ENCODE data around the gene SLC43A1. TPM values are rescaled to one million over a fixed set of nuclear protein-coding genes. Genes with fewer than 3 reads are reported as not detected.

SLC43A1 gene
- total and polyA plus RNA-seq, 2 of the 4 experiments (the other 2 are of a cell fraction), result 10.0 to 17.0 TPM

DNA sequence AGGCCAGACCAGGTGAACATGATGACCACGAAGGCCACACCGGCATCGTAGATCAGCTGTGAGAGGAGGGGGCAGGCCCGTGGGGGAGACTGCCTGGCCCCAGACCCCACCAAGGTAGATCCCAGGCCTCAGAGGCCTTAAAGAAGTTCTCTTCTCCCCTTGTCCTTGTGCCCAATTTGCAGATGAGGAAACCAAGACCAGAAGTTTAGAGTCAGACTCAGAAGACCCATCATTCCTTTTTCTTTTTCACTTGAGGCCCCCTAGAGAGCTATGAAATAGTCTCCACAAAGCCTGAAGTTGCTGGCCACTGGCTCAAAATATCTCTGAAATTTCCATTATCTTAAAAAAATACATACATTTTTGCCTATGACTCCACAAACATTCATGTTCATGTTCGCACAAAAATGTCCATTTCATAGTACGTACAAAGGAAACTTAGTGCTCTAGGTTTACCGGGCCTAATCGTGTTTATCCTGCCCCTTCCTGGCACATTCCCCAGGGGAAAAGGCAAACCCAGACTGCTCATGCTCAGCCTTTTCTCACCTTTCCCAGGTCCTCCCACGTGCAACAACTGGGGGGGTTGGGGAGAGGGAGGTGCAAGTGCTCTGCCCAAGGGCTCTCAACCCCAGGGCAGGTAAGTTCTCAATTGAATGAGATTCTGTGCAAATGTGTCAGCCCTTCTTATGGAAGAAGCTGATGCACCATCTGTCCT lies 19.2 kb downstream of the SLC43A1 start:
- Histone ChIP-seq H4K8ac (ENCODE audit: low read depth in 2 of 2, low read length in 2 of 2) (no peak overlapping the region), H3K9me1 (ENCODE audit: insufficient read depth, low read length) (peaks cover 10% of the 10 kb centered on the region; the same call in 1 of the 2 replicates), H3K18ac (ENCODE audit: low read depth, low read length) (no peak overlapping the region), H2BK15ac (ENCODE audit: low read depth, low read length) (no peak overlapping the region), H2BK120ac (ENCODE audit: low read depth, low read length) (no peak overlapping the region), H4K5ac (ENCODE audit: low read depth, low read length) (no peak overlapping the region), H3K27me3 (ENCODE audit: control insufficient read depth, insufficient read depth, low read length) (no peaks in the 10 kb centered on the region), H2BK20ac (ENCODE audit: low read depth, low read length) (no peak overlapping the region), H3K4me1 (ENCODE audit: control insufficient read depth, insufficient read depth, low read length) (peaks cover 9% of the 10 kb centered on the region), H2AK5ac (ENCODE audit: low read depth, low read length) (no peak overlapping the region), H3K9ac (ENCODE audit: low read depth, low read length) (no peak overlapping the region), H3K79me1 (ENCODE audit: low read depth in 1 of 2, low read length in 2 of 2) (peaks cover under 1 to 9% of the 10 kb centered on the region in 2 experiments; a peak in 2 of 4 replicates), H2AK9ac (replicated peaks; ENCODE audit: low read depth, low read length, poor library complexity) (no peak overlapping the region), H3K27ac (ENCODE audit: insufficient read depth, low read length) (no peak overlapping the region), H4K91ac (ENCODE audit: insufficient read depth, low read depth, low read length) (no peak overlapping the region), H2AFZ (replicated peaks; ENCODE audit: low read length, poor library complexity) (no peak overlapping the region), H3K4ac (ENCODE audit: low read depth, low read length) (no peak overlapping the region), H3K23ac (ENCODE audit: low read depth, low read length) (no peak overlapping the region), H3K14ac (replicated peaks; ENCODE audit: low read depth, low read length) (no peak overlapping the region), H3K4me3 (ENCODE audit: insufficient read depth, low read depth, low read length) (no peak overlapping the region), H4K20me1 (ENCODE audit: insufficient read depth, low read length) (no peaks in the 10 kb centered on the region; the same call in 1 of the 2 replicates), H3K56ac (ENCODE audit: extremely low read depth, insufficient read depth, low read length) (no peak overlapping the region), H3K9me3 (ENCODE audit: control insufficient read depth, insufficient read depth, low read length) (no peaks in the 10 kb centered on the region), H3K36me3 (ENCODE audit: control insufficient read depth, insufficient read depth, low read length) (peaks cover 33% of the 10 kb centered on the region), H2BK5ac (ENCODE audit: low read depth, low read length, poor library complexity, severe bottlenecking) (no peak overlapping the region), H3K4me2 (ENCODE audit: low read depth, low read length) (no peak overlapping the region)
- intact Hi-C loops (cut with micrococcal nuclease), result no loop called here
- ATAC-seq (ENCODE audit: low read depth) (no peak), DNase-seq (no peak)
- no TSS peak for BruUV-seq (replicated peaks)
- dilution Hi-C loops (cut with HindIII; ENCODE audit: low sequenced_read_pairs, unreplicated experiment), result no loop called here
- ChIA-PET POLR2A (ENCODE audit: unreplicated experiment) (no interaction called here), CTCF (interaction anchor here (3.7 kb wide), 1 partner anchor 30 kb away, joined by 21 read pairs; no protein-coding TSS in a partner anchor)
- in situ Hi-C loops (cut with MboI; ENCODE audit: low sequenced_read_pairs), result loop anchor here (10.0 to 25.0 kb wide), 2 partner anchors 149 to 1016 kb away; partner anchors contain the start of genes OR5B21 and YPEL4
- WGBS, 2 experiments (ENCODE audit: extremely low coverage in 2 of 2, insufficient read length in 1 of 2), result 90% methylated on average over 2 of the region's 9 CpGs; no CpG with 5 or more reads in 1 of the 2 experiments
- TF ChIP-seq CHD1 (IDR thresholded peaks at IDR 0.05; ENCODE audit: low read depth, low read length) (no peak), MXI1 (IDR thresholded peaks at IDR 0.05; ENCODE audit: borderline replicate concordance, low read depth, low read length) (no peak), RAD21 (IDR thresholded peaks at IDR 0.05; ENCODE audit: low read length) (no peak), BHLHE40 (IDR thresholded peaks at IDR 0.05; ENCODE audit: low read depth, low read length) (no peak), POLR2A (IDR thresholded peaks at IDR 0.05; ENCODE audit: low read depth, low read length) (no peak), CEBPB (IDR thresholded peaks at IDR 0.05; ENCODE audit: low read depth, low read length) (no peak), FOS (IDR thresholded peaks at IDR 0.05; ENCODE audit: low read depth, low read length) (no peak), MAZ (IDR thresholded peaks at IDR 0.05; ENCODE audit: borderline replicate concordance, low read depth, low read length) (no peak), RCOR1 (IDR thresholded peaks at IDR 0.05; ENCODE audit: insufficient replicate concordance, low read length) (no peak), MAFK (IDR thresholded peaks at IDR 0.05; ENCODE audit: low read depth, low read length) (no peak), RFX5 (IDR thresholded peaks at IDR 0.05; ENCODE audit: low read depth, low read length) (no peak), SMC3 (IDR thresholded peaks at IDR 0.05; ENCODE audit: low read depth, low read length) (no peak), NFE2L2 (IDR thresholded peaks at IDR 0.05; ENCODE audit: low read depth, low read length) (no peak)
- TF ChIP-seq, protein P1, sequence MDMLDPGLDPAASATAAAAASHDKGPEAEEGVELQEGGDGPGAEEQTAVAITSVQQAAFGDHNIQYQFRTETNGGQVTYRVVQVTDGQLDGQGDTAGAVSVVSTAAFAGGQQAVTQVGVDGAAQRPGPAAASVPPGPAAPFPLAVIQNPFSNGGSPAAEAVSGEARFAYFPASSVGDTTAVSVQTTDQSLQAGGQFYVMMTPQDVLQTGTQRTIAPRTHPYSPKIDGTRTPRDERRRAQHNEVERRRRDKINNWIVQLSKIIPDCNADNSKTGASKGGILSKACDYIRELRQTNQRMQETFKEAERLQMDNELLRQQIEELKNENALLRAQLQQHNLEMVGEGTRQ (IDR thresholded peaks at IDR 0.05; ENCODE audit: low read depth, low read length), result no peak
- TF ChIP-seq, protein P2, sequence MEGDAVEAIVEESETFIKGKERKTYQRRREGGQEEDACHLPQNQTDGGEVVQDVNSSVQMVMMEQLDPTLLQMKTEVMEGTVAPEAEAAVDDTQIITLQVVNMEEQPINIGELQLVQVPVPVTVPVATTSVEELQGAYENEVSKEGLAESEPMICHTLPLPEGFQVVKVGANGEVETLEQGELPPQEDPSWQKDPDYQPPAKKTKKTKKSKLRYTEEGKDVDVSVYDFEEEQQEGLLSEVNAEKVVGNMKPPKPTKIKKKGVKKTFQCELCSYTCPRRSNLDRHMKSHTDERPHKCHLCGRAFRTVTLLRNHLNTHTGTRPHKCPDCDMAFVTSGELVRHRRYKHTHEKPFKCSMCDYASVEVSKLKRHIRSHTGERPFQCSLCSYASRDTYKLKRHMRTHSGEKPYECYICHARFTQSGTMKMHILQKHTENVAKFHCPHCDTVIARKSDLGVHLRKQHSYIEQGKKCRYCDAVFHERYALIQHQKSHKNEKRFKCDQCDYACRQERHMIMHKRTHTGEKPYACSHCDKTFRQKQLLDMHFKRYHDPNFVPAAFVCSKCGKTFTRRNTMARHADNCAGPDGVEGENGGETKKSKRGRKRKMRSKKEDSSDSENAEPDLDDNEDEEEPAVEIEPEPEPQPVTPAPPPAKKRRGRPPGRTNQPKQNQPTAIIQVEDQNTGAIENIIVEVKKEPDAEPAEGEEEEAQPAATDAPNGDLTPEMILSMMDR (conservative IDR thresholded peaks at IDR 0.05; ENCODE audit: low read depth, low read length), result no peak
